ENCODE measurements around the gene CNIH1.
"Not testable (repeated sequence)": the region's sequence is repeated elsewhere in the genome, so short reads cannot be mapped to it uniquely, and the experiment has no call there.

The CNIH1 gene

DNA sequence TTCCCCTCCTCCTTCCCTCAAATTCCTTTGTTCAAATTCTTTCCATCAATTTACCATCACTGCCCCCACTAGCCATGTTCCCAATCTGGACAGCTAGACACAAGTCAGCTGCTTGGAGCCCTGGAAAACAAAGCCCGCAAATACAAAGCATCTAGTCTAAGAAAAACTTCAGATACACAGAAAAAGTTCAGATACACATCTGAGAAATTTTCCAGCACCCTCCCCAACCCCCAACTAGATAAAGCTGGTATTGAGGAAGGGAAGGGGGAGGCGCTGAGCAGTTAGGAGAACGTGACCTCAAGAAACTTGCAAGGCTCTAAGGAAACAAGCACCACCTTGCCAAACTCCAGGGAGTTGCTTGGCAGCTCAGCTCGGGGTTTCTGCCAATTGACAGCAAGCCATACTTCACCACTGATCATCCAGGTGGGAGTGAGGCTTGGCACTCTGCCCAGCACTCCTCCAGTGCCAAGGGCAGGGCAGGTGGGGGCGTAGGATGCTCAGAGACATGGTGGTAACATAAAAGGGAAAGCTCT, 5.1 kb upstream of the CNIH1 start:
- H3K27ac ChIP-seq: no peak overlapping the region
- no peaks in the 10 kb centered on the region for H3K36me3 ChIP-seq (ENCODE audit: insufficient read depth, low read length)
- no peak for TF ChIP-seq POLR2AphosphoS5 (IDR thresholded peaks at IDR 0.05; ENCODE audit: borderline replicate concordance, low read depth, low read length)
- no peak for TF ChIP-seq EZH2 (IDR thresholded peaks at IDR 0.05)
- TF ChIP-seq FOXP2 (optimal IDR thresholded peaks at IDR 0.05; ENCODE audit: control extremely low read depth, extremely low read length, insufficient read depth): no peak
- no peaks in the 10 kb centered on the region for H3K9me3 ChIP-seq (ENCODE audit: low read depth, low read length)
- no peak overlapping the region for H3K9ac ChIP-seq (ENCODE audit: insufficient read length)
- no peak overlapping the region for H3K4me3 ChIP-seq
- DNase-seq (ENCODE audit: low read depth, low spot score): no peak

DNA sequence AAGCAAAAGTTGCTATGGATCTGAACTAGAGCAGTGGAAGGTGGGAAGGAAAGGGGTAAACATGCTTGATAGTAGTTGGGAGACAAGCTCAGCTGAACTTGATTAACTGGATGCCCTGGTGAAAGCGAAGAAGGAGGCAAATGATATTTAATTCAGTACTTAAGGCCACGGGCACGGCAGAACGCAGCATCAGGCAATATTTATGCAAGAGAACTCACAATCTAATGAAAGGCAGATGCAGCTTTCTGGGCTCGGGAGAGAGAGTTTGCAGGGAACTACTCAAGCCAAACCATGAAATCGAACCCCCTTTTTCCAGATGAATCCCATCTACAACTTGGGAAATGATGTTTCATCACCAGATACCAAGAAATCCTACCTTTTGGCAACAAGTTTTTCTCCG, 3.5 kb upstream of the CNIH1 start:
- no peak for DNase-seq (ENCODE audit: low read depth, low spot score)
- Histone ChIP-seq H3K9ac (ENCODE audit: insufficient read length) (no peak overlapping the region), H3K36me3 (ENCODE audit: insufficient read depth, low read length) (peaks cover 2% of the 10 kb centered on the region; the same call in 1 of the 2 replicates), H3K4me3 (no peak overlapping the region), H3K27ac (0 out of 2 replicates have a peak overlapping the region, but pooled peaks have one; percentile 43), H3K9me3 (ENCODE audit: low read depth, low read length) (no peaks in the 10 kb centered on the region)
- TF ChIP-seq FOXP2 (optimal IDR thresholded peaks at IDR 0.05; ENCODE audit: control extremely low read depth, extremely low read length, insufficient read depth) (no peak), EZH2 (IDR thresholded peaks at IDR 0.05) (no peak), POLR2AphosphoS5 (IDR thresholded peaks at IDR 0.05; ENCODE audit: borderline replicate concordance, low read depth, low read length) (no peak)

- no peaks in the 10 kb centered on the region for H3K9me3 ChIP-seq (ENCODE audit: low read depth, low read length)
- TF ChIP-seq POLR2AphosphoS5 (IDR thresholded peaks at IDR 0.05; ENCODE audit: borderline replicate concordance, low read depth, low read length): no peak
- TF ChIP-seq FOXP2 (optimal IDR thresholded peaks at IDR 0.05; ENCODE audit: control extremely low read depth, extremely low read length, insufficient read depth): no peak
- no peak for TF ChIP-seq EZH2 (IDR thresholded peaks at IDR 0.05)
- no peak overlapping the region for H3K4me3 ChIP-seq
- no peak overlapping the region for H3K27ac ChIP-seq
- peaks cover 9% of the 10 kb centered on the region for H3K36me3 ChIP-seq (ENCODE audit: insufficient read depth, low read length)
- no peak for DNase-seq (ENCODE audit: low read depth, low spot score)
- H3K9ac ChIP-seq (ENCODE audit: insufficient read length): no peak overlapping the region
These were observed 2.8 kb upstream of the CNIH1 start for GRCh38 chr14:54443981-54444380.

GRCh38 chr14:54442961-54443360, 1.8 kb upstream of the CNIH1 start:
- H3K9me3 ChIP-seq (ENCODE audit: low read depth, low read length); H3K9ac ChIP-seq (ENCODE audit: insufficient read length); DNase-seq (ENCODE audit: low read depth, low spot score); H3K27ac ChIP-seq; H3K4me3 ChIP-seq: not testable (repeated sequence)
- H3K36me3 ChIP-seq (ENCODE audit: insufficient read depth, low read length): peaks cover 17% of the 10 kb centered on the region

- no peaks in the 10 kb centered on the region for H3K9me3 ChIP-seq (ENCODE audit: low read depth, low read length)
- peak overlapping the region; percentile 95 for H3K4me3 ChIP-seq
- peaks cover 27% of the 10 kb centered on the region for H3K36me3 ChIP-seq (ENCODE audit: insufficient read depth, low read length)
- DNase-seq (ENCODE audit: low read depth, low spot score): no peak
- H3K9ac ChIP-seq (ENCODE audit: insufficient read length): peak overlapping the region; percentile 94
- no peak for TF ChIP-seq FOXP2 (optimal IDR thresholded peaks at IDR 0.05; ENCODE audit: control extremely low read depth, extremely low read length, insufficient read depth)
- no peak for TF ChIP-seq POLR2AphosphoS5 (IDR thresholded peaks at IDR 0.05; ENCODE audit: borderline replicate concordance, low read depth, low read length)
- TF ChIP-seq EZH2 (IDR thresholded peaks at IDR 0.05): no peak
- H3K27ac ChIP-seq: peak overlapping the region; percentile 88
These were observed 700 bp downstream of the CNIH1 start for GRCh38 chr14:54440476-54440872.

- Histone ChIP-seq H3K9ac (ENCODE audit: insufficient read length) (peak overlapping the region; percentile 94), H3K4me3 (peak overlapping the region; percentile 95), H3K27ac (peak overlapping the region; percentile 88), H3K9me3 (ENCODE audit: low read depth, low read length) (no peaks in the 10 kb centered on the region), H3K36me3 (ENCODE audit: insufficient read depth, low read length) (peaks cover 31% of the 10 kb centered on the region)
- no peak for DNase-seq (ENCODE audit: low read depth, low spot score)
- TF ChIP-seq POLR2AphosphoS5 (IDR thresholded peaks at IDR 0.05; ENCODE audit: borderline replicate concordance, low read depth, low read length): no peak
- TF ChIP-seq FOXP2 (optimal IDR thresholded peaks at IDR 0.05; ENCODE audit: control extremely low read depth, extremely low read length, insufficient read depth): no peak
- no peak for TF ChIP-seq EZH2 (IDR thresholded peaks at IDR 0.05)
These were observed 1.1 kb downstream of the CNIH1 start for GRCh38 chr14:54440037-54440436.

GRCh38 chr14:54438703-54439102, 2.5 kb downstream of the CNIH1 start:
- Histone ChIP-seq H3K36me3 (ENCODE audit: insufficient read depth, low read length) (peaks cover 45% of the 10 kb centered on the region), H3K27ac (no peak overlapping the region), H3K4me3 (peak overlapping the region; percentile 19; the same call in 1 of the 2 replicates), H3K9ac (ENCODE audit: insufficient read length) (no peak overlapping the region), H3K9me3 (ENCODE audit: low read depth, low read length) (no peaks in the 10 kb centered on the region)
- TF ChIP-seq EZH2 (IDR thresholded peaks at IDR 0.05) (no peak), FOXP2 (optimal IDR thresholded peaks at IDR 0.05; ENCODE audit: control extremely low read depth, extremely low read length, insufficient read depth) (no peak), POLR2AphosphoS5 (IDR thresholded peaks at IDR 0.05; ENCODE audit: borderline replicate concordance, low read depth, low read length) (no peak)
- no peak for DNase-seq (ENCODE audit: low read depth, low spot score)

GRCh38 chr14:54437954-54438353, 3.2 kb downstream of the CNIH1 start:
- DNase-seq (ENCODE audit: low read depth, low spot score); H3K27ac ChIP-seq; H3K9ac ChIP-seq (ENCODE audit: insufficient read length); H3K4me3 ChIP-seq; H3K9me3 ChIP-seq (ENCODE audit: low read depth, low read length): not testable (repeated sequence)
- peaks cover 48% of the 10 kb centered on the region for H3K36me3 ChIP-seq (ENCODE audit: insufficient read depth, low read length)

DNA sequence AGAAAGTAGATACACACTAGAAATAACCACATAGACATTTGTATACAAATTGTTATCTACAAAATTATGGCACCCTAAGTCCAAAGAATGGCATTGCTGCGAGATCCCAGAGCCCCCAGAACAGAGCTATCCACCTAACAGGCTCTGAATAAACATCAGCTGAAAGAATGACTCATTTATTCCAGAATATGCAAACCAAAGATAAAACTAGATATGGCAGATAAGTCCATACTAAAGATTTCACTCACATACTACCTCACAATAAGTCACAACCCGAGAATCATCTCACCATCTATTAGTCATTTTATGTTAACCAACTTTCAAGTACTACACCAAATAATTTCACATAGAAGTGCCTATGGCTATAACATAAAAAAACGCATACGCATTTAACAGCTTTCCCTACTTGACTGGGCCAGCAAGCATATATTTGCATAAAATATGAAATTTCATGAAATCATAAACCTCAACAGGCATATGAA, 5.6 kb downstream of the CNIH1 start:
- Histone ChIP-seq H3K27ac (peak overlapping the region; percentile 53), H3K4me3 (peak overlapping the region; percentile 44), H3K36me3 (ENCODE audit: insufficient read depth, low read length) (peaks cover 71% of the 10 kb centered on the region), H3K9me3 (ENCODE audit: low read depth, low read length) (no peaks in the 10 kb centered on the region), H3K9ac (ENCODE audit: insufficient read length) (peak overlapping the region; percentile 5)
- peak; percentile 59 for DNase-seq (ENCODE audit: low read depth, low spot score)
- no peak for TF ChIP-seq EZH2 (IDR thresholded peaks at IDR 0.05)
- TF ChIP-seq POLR2AphosphoS5 (IDR thresholded peaks at IDR 0.05; ENCODE audit: borderline replicate concordance, low read depth, low read length): no peak
- TF ChIP-seq FOXP2 (optimal IDR thresholded peaks at IDR 0.05; ENCODE audit: control extremely low read depth, extremely low read length, insufficient read depth): no peak
